ES-I3 (cell line): Measurements from ENCODE around the gene TTC7B.

Source experiments
- H3K36me3 ChIP-seq: 2 replicates; pipeline ENCODE4 v1.6.1; 2013; ENCODE audit warnings: mild to moderate bottlenecking, low read length, control low read depth, moderate library complexity; ENCODE audit not compliant: insufficient read depth
- H3K4me1 ChIP-seq: 2 replicates; pipeline ENCODE4 v1.6.1; 2013; ENCODE audit warnings: mild to moderate bottlenecking, control low read depth, low read length; ENCODE audit not compliant: insufficient read depth
- H3K9ac ChIP-seq: 2 replicates; pipeline ENCODE4 v1.6.1; 2013; ENCODE audit warnings: low read depth, mild to moderate bottlenecking, low read length, moderate library complexity
- H3K9me3 ChIP-seq: 2 replicates; pipeline ENCODE4 v1.6.1; 2013; ENCODE audit warnings: mild to moderate bottlenecking, low read length, moderate library complexity; ENCODE audit not compliant: control insufficient read depth, insufficient read depth

TTC7B gene

GRCh38 chr14:90576581-90576980 is 239.6 kb downstream of the TTC7B start:
- no peaks in the 10 kb centered on the region for H3K36me3 ChIP-seq
- H3K9me3 ChIP-seq, result no peaks in the 10 kb centered on the region
- H3K4me1 ChIP-seq, result peaks cover 6% of the 10 kb centered on the region; the same call in 1 of the 2 replicates
- H3K9ac ChIP-seq, result no peak overlapping the region

GRCh38 chr14:90575781-90576180 is 240.4 kb downstream of the TTC7B start:
- H3K9me3 ChIP-seq, result no peaks in the 10 kb centered on the region
- H3K4me1 ChIP-seq, result peaks cover 6% of the 10 kb centered on the region; the same call in 1 of the 2 replicates
- H3K9ac ChIP-seq, result no peak overlapping the region
- H3K36me3 ChIP-seq, result no peaks in the 10 kb centered on the region

GRCh38 chr14:90575336-90575735 is 240.9 kb downstream of the TTC7B start:
- Histone ChIP-seq H3K36me3 (no peaks in the 10 kb centered on the region), H3K9ac (no peak overlapping the region), H3K9me3 (no peaks in the 10 kb centered on the region), H3K4me1 (peaks cover 6% of the 10 kb centered on the region; the same call in 1 of the 2 replicates)

- Histone ChIP-seq H3K4me1 (peaks cover 10% of the 10 kb centered on the region), H3K9me3 (no peaks in the 10 kb centered on the region), H3K36me3 (no peaks in the 10 kb centered on the region), H3K9ac (no peak overlapping the region)
Observed at GRCh38 chr14:90574188-90575131, 241.8 kb downstream of the TTC7B start.

GRCh38 chr14:90573385-90574105 is 242.7 kb downstream of the TTC7B start:
- H3K36me3 ChIP-seq, result no peaks in the 10 kb centered on the region
- peaks cover 19% of the 10 kb centered on the region for H3K4me1 ChIP-seq
- no peak overlapping the region for H3K9ac ChIP-seq
- no peaks in the 10 kb centered on the region for H3K9me3 ChIP-seq

- peaks cover 28% of the 10 kb centered on the region for H3K4me1 ChIP-seq
- no peaks in the 10 kb centered on the region for H3K9me3 ChIP-seq
- H3K36me3 ChIP-seq, result no peaks in the 10 kb centered on the region
Observed at GRCh38 chr14:90572441-90573150, 243.6 kb downstream of the TTC7B start.

GRCh38 chr14:90571149-90571947 is 244.9 kb downstream of the TTC7B start:
- H3K9me3 ChIP-seq, result no peaks in the 10 kb centered on the region
- H3K4me1 ChIP-seq, result peaks cover 40% of the 10 kb centered on the region
- H3K9ac ChIP-seq, result no peak overlapping the region
- no peaks in the 10 kb centered on the region for H3K36me3 ChIP-seq

More at GRCh38 chr14:90572441-90573150, 243.6 kb downstream of the TTC7B start:
- no peak overlapping the region for H3K9ac ChIP-seq

- H3K9me3 ChIP-seq, result no peaks in the 10 kb centered on the region
- no peaks in the 10 kb centered on the region for H3K36me3 ChIP-seq
- peaks cover 40% of the 10 kb centered on the region for H3K4me1 ChIP-seq
- H3K9ac ChIP-seq, result no peak overlapping the region
Observed at GRCh38 chr14:90570461-90570860, 245.8 kb downstream of the TTC7B start.

- peaks cover 40% of the 10 kb centered on the region for H3K4me1 ChIP-seq
- no peak overlapping the region for H3K9ac ChIP-seq
- H3K36me3 ChIP-seq, result no peaks in the 10 kb centered on the region
- H3K9me3 ChIP-seq, result no peaks in the 10 kb centered on the region
Observed at GRCh38 chr14:90569606-90570387, 246.4 kb downstream of the TTC7B start.

GRCh38 chr14:90569201-90569600 is 247.0 kb downstream of the TTC7B start:
- Histone ChIP-seq H3K9me3 (no peaks in the 10 kb centered on the region), H3K36me3 (no peaks in the 10 kb centered on the region), H3K9ac (no peak overlapping the region), H3K4me1 (peaks cover 36% of the 10 kb centered on the region)

- peaks cover 34% of the 10 kb centered on the region for H3K4me1 ChIP-seq
Observed at GRCh38 chr14:90568405-90568804, 247.8 kb downstream of the TTC7B start.

GRCh38 chr14:90567991-90568390 is 248.2 kb downstream of the TTC7B start:
- Histone ChIP-seq H3K9me3 (no peaks in the 10 kb centered on the region), H3K36me3 (no peaks in the 10 kb centered on the region), H3K9ac (no peak overlapping the region), H3K4me1 (peaks cover 34% of the 10 kb centered on the region)

More at GRCh38 chr14:90568405-90568804, 247.8 kb downstream of the TTC7B start:
- H3K9ac ChIP-seq, result no peak overlapping the region
- no peaks in the 10 kb centered on the region for H3K36me3 ChIP-seq
- H3K9me3 ChIP-seq, result no peaks in the 10 kb centered on the region

GRCh38 chr14:90567191-90567590 is 249.0 kb downstream of the TTC7B start:
- no peak overlapping the region for H3K9ac ChIP-seq
- H3K4me1 ChIP-seq, result peaks cover 34% of the 10 kb centered on the region
- no peaks in the 10 kb centered on the region for H3K36me3 ChIP-seq
- no peaks in the 10 kb centered on the region for H3K9me3 ChIP-seq
